ENCODE measurements around the gene SP7. TPM values are rescaled to one million over a fixed set of nuclear protein-coding genes. Genes with fewer than 3 reads are reported as not detected.

SP7 gene
- total RNA-seq, 8 experiments from 2014 or later, result 0.14 to 1.4 (median 0.24) TPM

- no peak for ATAC-seq (replicated peaks in 6 of 8)
- 80 to 100% (median 92%) methylated on average over 1 to 4 of the region's 9 CpGs; no CpG with 5 or more reads in 4 of the 10 experiments for WGBS, 10 experiments
- H3K4me1 ChIP-seq (replicated peaks in 1 of 2), result peaks cover 0 to 3% of the 10 kb centered on the region in 2 donors
- no peak overlapping the region for H3K27ac ChIP-seq
- H3K4me3 ChIP-seq, result no peak overlapping the region
- in situ Hi-C loops (cut with MboI; ENCODE audit: low pct_unique_long_range_greater_than_20kb in 2 of 9, low sequenced_read_pairs in 9 of 9, unreplicated experiment in 9 of 9), result loop anchor here in 3 of 9 experiments (10.0 to 25.0 kb wide), 2 partner anchors 72 to 99 kb away; partner anchors contain the start of genes CSAD (in 1 of the 3) and ZNF740 (in 1 of the 3)
Observed at GRCh38 chr12:53286448-53286847, 49.7 kb downstream of the SP7 start.

- in situ Hi-C loops (cut with MboI; ENCODE audit: low pct_unique_long_range_greater_than_20kb in 2 of 9, low sequenced_read_pairs in 9 of 9, unreplicated experiment in 9 of 9), result loop anchor here in 3 of 9 experiments (10.0 to 25.0 kb wide), 2 partner anchors 65 to 93 kb away; partner anchors contain the start of genes CSAD (in 1 of the 3) and ZNF740 (in 1 of the 3)
- WGBS, 10 experiments, result 90 to 100% (median 95%) methylated on average over 2 to 7 of the region's 9 CpGs; no CpG with 5 or more reads in 1 of the 10 experiments
Observed at GRCh38 chr12:53279888-53280498, 56.2 kb downstream of the SP7 start.

GRCh38 chr12:53279283-53279869, 56.8 kb downstream of the SP7 start:
- ATAC-seq (replicated peaks in 6 of 8), result peak in 1 of 8 experiments; percentile 56
- Histone ChIP-seq H3K4me3 (no peak overlapping the region), H3K4me1 (replicated peaks in 1 of 2) (no peaks in the 10 kb centered on the region), H3K27ac (no peak overlapping the region)
- WGBS, 10 experiments, result 83% methylated on average over 1 of the region's 3 CpGs; no CpG with 5 or more reads in 9 of the 10 experiments
- in situ Hi-C loops (cut with MboI; ENCODE audit: low pct_unique_long_range_greater_than_20kb in 2 of 9, low sequenced_read_pairs in 9 of 9, unreplicated experiment in 9 of 9), result loop anchor here in 1 of 9 experiments (25.0 kb wide), 1 partner anchor 92 kb away; the partner anchor contains the start of genes CSAD and ZNF740

More at GRCh38 chr12:53279888-53280498, 56.2 kb downstream of the SP7 start:
- no peak for ATAC-seq (replicated peaks in 6 of 8)
- no peak overlapping the region for H3K27ac ChIP-seq
- H3K4me1 ChIP-seq (replicated peaks in 1 of 2), result no peaks in the 10 kb centered on the region
- no peak overlapping the region for H3K4me3 ChIP-seq

- ATAC-seq (replicated peaks in 6 of 8), result no peak
- Histone ChIP-seq H3K4me1 (replicated peaks in 1 of 2) (no peaks in the 10 kb centered on the region), H3K4me3 (no peak overlapping the region), H3K27ac (no peak overlapping the region)
- in situ Hi-C loops (cut with MboI; ENCODE audit: low pct_unique_long_range_greater_than_20kb in 2 of 9, low sequenced_read_pairs in 9 of 9, unreplicated experiment in 9 of 9), result loop anchor here in 1 of 9 experiments (25.0 kb wide), 1 partner anchor 91 kb away; the partner anchor contains the start of genes CSAD and ZNF740
- WGBS, 10 experiments, result 90 to 100% (median 94%) methylated on average over 1 to 8 of the region's 9 CpGs; no CpG with 5 or more reads in 3 of the 10 experiments
Observed at GRCh38 chr12:53277981-53278380, 58.2 kb downstream of the SP7 start.

Other genes starting within 250 kb of the SP7 start
- gene IGFBP6, start 238.7 kb downstream of the SP7 start, total RNA-seq, result 100 to 1,000 TPM in 1 of 8 experiments, 10 to 100 TPM in 1, 1 to 10 TPM in 4, under 1 TPM in 2; 0.41 to 480 (median 1.9) TPM
- gene SOAT2, start 232.9 kb downstream of the SP7 start, total RNA-seq, result 1 to 10 TPM in 2 of 8 experiments, not detected in 6; 1.0 to 1.8 TPM
- gene ZNF740, start 155.6 kb downstream of the SP7 start, total RNA-seq, result 10 to 100 TPM; 13.8 to 39.8 (median 19.1) TPM
- 100 to 1,000 TPM in 1 of 8 experiments, 10 to 100 TPM in 6, 1 to 10 TPM in 1; 8.0 to 106 (median 27.7) TPM for gene CSAD, start 155.4 kb downstream of the SP7 start, total RNA-seq
- gene ITGB7, start 129.1 kb downstream of the SP7 start, total RNA-seq, result 1 to 10 TPM in 3 of 8 experiments, under 1 TPM in 5; 0.05 to 1.6 (median 0.80) TPM
- gene RARG, start 104.1 kb downstream of the SP7 start, total RNA-seq, result 10 to 100 TPM in 3 of 8 experiments, 1 to 10 TPM in 4, under 1 TPM in 1; 0.33 to 37.3 (median 4.2) TPM
- 10 to 100 TPM in 3 of 8 experiments, under 1 TPM in 5; 0.50 to 15.2 (median 0.66) TPM for gene ESPL1, start 68.1 kb downstream of the SP7 start, total RNA-seq
- 1,000 to 10,000 TPM in 4 of 8 experiments, 100 to 1,000 TPM in 4; 433 to 1,182 (median 923) TPM for gene PFDN5, start 40.8 kb downstream of the SP7 start, total RNA-seq
- 100 to 1,000 TPM in 1 of 8 experiments, 10 to 100 TPM in 7; 70.2 to 101 (median 87.1) TPM for gene MYG1, start 36.7 kb downstream of the SP7 start, total RNA-seq
- gene AAAS, start 14.7 kb downstream of the SP7 start, total RNA-seq, result 100 to 1,000 TPM in 1 of 8 experiments, 10 to 100 TPM in 7; 46.8 to 111 (median 64.1) TPM
- gene SP1, start 43.8 kb upstream of the SP7 start, total RNA-seq, result 10 to 100 TPM; 17.2 to 56.3 (median 31.1) TPM
- 1 to 10 TPM in 1 of 8 experiments, under 1 TPM in 4, not detected in 3; 0.13 to 2.4 (median 0.38) TPM for gene AMHR2, start 87.5 kb upstream of the SP7 start, total RNA-seq
- 100 to 1,000 TPM in 3 of 8 experiments, 10 to 100 TPM in 5; 42.8 to 264 (median 79.4) TPM for gene PRR13, start 105.4 kb upstream of the SP7 start, total RNA-seq
- 100 to 1,000 TPM; 188 to 782 (median 284) TPM for gene PCBP2, start 115.7 kb upstream of the SP7 start, total RNA-seq
- 10 to 100 TPM; 17.2 to 90.3 (median 32.7) TPM for gene MAP3K12, start 163.1 kb upstream of the SP7 start, total RNA-seq
- gene TARBP2, start 164.9 kb upstream of the SP7 start, total RNA-seq, result 10 to 100 TPM; 24.8 to 56.9 (median 44.5) TPM
- gene NPFF, start 171.1 kb upstream of the SP7 start, total RNA-seq, result 1 to 10 TPM in 1 of 8 experiments, under 1 TPM in 1, not detected in 6; 0.78 to 2.2 TPM